HepG2 (cell line): ENCODE data around the gene NPB. TPM values are rescaled to one million over a fixed set of nuclear protein-coding genes. Genes with fewer than 3 reads are reported as not detected.
A peak's percentile ranks its signal among the peaks of the same experiment; 100 is the strongest.

Experiments used
- CC2D1A ChIP-seq: sonication (generic); formaldehyde crosslinking; IDR thresholded peaks from 2 replicates; pipeline ENCODE4 v1.8.1; 2023; ENCODE audit warnings: mild to moderate bottlenecking, missing genetic modification reagents
- CEBPB ChIP-seq: IDR thresholded peaks from 2 replicates; pipeline ENCODE4 v1.6.1; 2011; ENCODE audit warnings: low read depth, low read length, improper control_type of control experiment, borderline replicate concordance
- ELF4 ChIP-seq: sonication (generic); formaldehyde crosslinking; IDR thresholded peaks from 2 replicates; pipeline ENCODE4 v1.5.0; 2020; ENCODE audit warnings: missing genetic modification reagents, mild to moderate bottlenecking, moderate library complexity, borderline replicate concordance
- JDP2 ChIP-seq: sonication (generic); formaldehyde crosslinking; IDR thresholded peaks from 2 replicates; pipeline ENCODE4 v1.8.1; 2022; ENCODE audit warnings: missing genetic modification reagents, borderline replicate concordance
- NFIB ChIP-seq: sonication (generic); formaldehyde crosslinking; IDR thresholded peaks from 2 replicates; pipeline ENCODE4 v1.9.0; 2021; ENCODE audit warnings: missing genetic modification reagents, mild to moderate bottlenecking, borderline replicate concordance
- RBFOX2 ChIP-seq: fragments of 200-400 bp; formaldehyde crosslinking; IDR thresholded peaks from 2 replicates; pipeline ENCODE4 v1.6.1; 2017; ENCODE audit warnings: low read depth, mild to moderate bottlenecking, low read length
- SALL1 ChIP-seq: sonication (generic); formaldehyde crosslinking; IDR thresholded peaks from 2 replicates; pipeline ENCODE4 v1.8.0; 2022; ENCODE audit warnings: mild to moderate bottlenecking, missing genetic modification reagents
- SIN3A ChIP-seq: IDR thresholded peaks from 2 replicates; pipeline ENCODE4 v1.6.1; 2011; ENCODE audit warnings: low read depth, mild to moderate bottlenecking, control low read depth, low read length, borderline replicate concordance
- SIX4 ChIP-seq: sonication (generic); formaldehyde crosslinking; IDR thresholded peaks from 2 replicates; pipeline ENCODE4 v1.4.0; 2020; ENCODE audit warnings: missing genetic modification reagents
- SOX6 ChIP-seq, 2 experiments: fragments of 450-650 bp in 1 of 2; sonication (generic) in 1 of 2; formaldehyde crosslinking in 1 of 2; IDR thresholded peaks; 2 replicates each; pipeline versions ENCODE4 v1.4.0 to v1.6.1; 2017 to 2020; ENCODE audit warnings: antibody characterized with exemption in 1 of 2, mild to moderate bottlenecking in 1 of 2, missing genetic modification reagents in 1 of 2
- SRSF4 ChIP-seq: fragments of 200-400 bp; formaldehyde crosslinking; IDR thresholded peaks from one replicate; pipeline ENCODE4 v1.6.1; 2018; ENCODE audit warnings: mild to moderate bottlenecking, low read depth, low read length, moderate library complexity; ENCODE audit not compliant: poor library complexity, severe bottlenecking
- XBP1 ChIP-seq: sonication (generic); formaldehyde crosslinking; IDR thresholded peaks from 2 replicates; pipeline ENCODE4 v1.5.0; 2020; ENCODE audit warnings: missing genetic modification reagents
- ZMYM3 ChIP-seq: sonication (generic); formaldehyde crosslinking; IDR thresholded peaks from 2 replicates; pipeline ENCODE4 v1.5.1; 2020; ENCODE audit warnings: mild to moderate bottlenecking, missing genetic modification reagents
- ZNF296 ChIP-seq: sonication (generic); formaldehyde crosslinking; conservative IDR thresholded peaks from 2 replicates; pipeline ENCODE4 v1.5.0; 2020; ENCODE audit warnings: mild to moderate bottlenecking, missing genetic modification reagents
- ZNF333 ChIP-seq: sonication (generic); formaldehyde crosslinking; IDR thresholded peaks from 2 replicates; pipeline ENCODE4 v1.4.0; 2020; ENCODE audit warnings: mild to moderate bottlenecking, missing genetic modification reagents, borderline replicate concordance
- ZNF367 ChIP-seq: sonication (generic); formaldehyde crosslinking; IDR thresholded peaks from 2 replicates; pipeline ENCODE4 v1.4.0; 2020; ENCODE audit warnings: missing genetic modification reagents, borderline replicate concordance
- ZNF619 ChIP-seq: sonication (generic); formaldehyde crosslinking; IDR thresholded peaks from 2 replicates; pipeline ENCODE4 v1.4.0; 2020; ENCODE audit warnings: mild to moderate bottlenecking, missing genetic modification reagents
- ZNF879 ChIP-seq: sonication (generic); formaldehyde crosslinking; IDR thresholded peaks from 2 replicates; pipeline ENCODE4 v1.8.1; 2023; ENCODE audit warnings: missing genetic modification reagents
- polyA plus RNA-seq, 8 experiments: library from polyadenylated mRNA; depleted of rRNA in 3 of 8; stranded (reverse) in 7 of 8; unstranded in 1 of 8; fragments of >200 nt; fragmentation: Illumina TruSeq in 4 of 8; extraction: Trizol in 4 of 8; gene quantifications; 2 replicates each; pipeline versions ENCODE4 v1.2.1 to v1.2.3, GENCODE V29; 2011 to 2016; ENCODE audit warnings: low read depth in 4 of 8, missing spikeins in 1 of 8, mixed read lengths in 1 of 8; ENCODE audit not compliant: insufficient read depth in 1 of 8
- total RNA-seq, 5 experiments: library from RNA; depleted of rRNA; stranded (reverse); fragments of >200 nt; fragmentation: Illumina TruSeq; extraction: Trizol; gene quantifications; 2 replicates each; pipeline ENCODE4 v1.2.3, GENCODE V29; 2016; ENCODE audit warnings: low read depth in 1 of 5
- TF ChIP-seq, protein P1 (sequence below): IDR thresholded peaks from 2 replicates; pipeline ENCODE4 v1.6.1; 2016; ENCODE audit warnings: low read depth, control low read depth
- TF ChIP-seq, protein P2 (sequence below): sonication (generic); formaldehyde crosslinking; IDR thresholded peaks from 2 replicates; pipeline ENCODE4 v1.4.0; 2020; ENCODE audit warnings: missing genetic modification reagents
- TF ChIP-seq, protein P3 (sequence below): sonication (generic); formaldehyde crosslinking; IDR thresholded peaks from 2 replicates; pipeline ENCODE4 v1.8.0; 2022; ENCODE audit warnings: mild to moderate bottlenecking, missing genetic modification reagents; ENCODE audit not compliant: insufficient replicate concordance
- TF ChIP-seq, protein P4 (sequence below): sonication (generic); formaldehyde crosslinking; IDR thresholded peaks from 2 replicates; pipeline ENCODE4 v1.5.0; 2020; ENCODE audit warnings: missing genetic modification reagents

NPB gene
- total and polyA plus RNA-seq, 2 of the 13 experiments (the other 11 are each of a cell fraction or from before 2014, with no cell fraction given): 0.11 to 0.93 TPM

DNA sequence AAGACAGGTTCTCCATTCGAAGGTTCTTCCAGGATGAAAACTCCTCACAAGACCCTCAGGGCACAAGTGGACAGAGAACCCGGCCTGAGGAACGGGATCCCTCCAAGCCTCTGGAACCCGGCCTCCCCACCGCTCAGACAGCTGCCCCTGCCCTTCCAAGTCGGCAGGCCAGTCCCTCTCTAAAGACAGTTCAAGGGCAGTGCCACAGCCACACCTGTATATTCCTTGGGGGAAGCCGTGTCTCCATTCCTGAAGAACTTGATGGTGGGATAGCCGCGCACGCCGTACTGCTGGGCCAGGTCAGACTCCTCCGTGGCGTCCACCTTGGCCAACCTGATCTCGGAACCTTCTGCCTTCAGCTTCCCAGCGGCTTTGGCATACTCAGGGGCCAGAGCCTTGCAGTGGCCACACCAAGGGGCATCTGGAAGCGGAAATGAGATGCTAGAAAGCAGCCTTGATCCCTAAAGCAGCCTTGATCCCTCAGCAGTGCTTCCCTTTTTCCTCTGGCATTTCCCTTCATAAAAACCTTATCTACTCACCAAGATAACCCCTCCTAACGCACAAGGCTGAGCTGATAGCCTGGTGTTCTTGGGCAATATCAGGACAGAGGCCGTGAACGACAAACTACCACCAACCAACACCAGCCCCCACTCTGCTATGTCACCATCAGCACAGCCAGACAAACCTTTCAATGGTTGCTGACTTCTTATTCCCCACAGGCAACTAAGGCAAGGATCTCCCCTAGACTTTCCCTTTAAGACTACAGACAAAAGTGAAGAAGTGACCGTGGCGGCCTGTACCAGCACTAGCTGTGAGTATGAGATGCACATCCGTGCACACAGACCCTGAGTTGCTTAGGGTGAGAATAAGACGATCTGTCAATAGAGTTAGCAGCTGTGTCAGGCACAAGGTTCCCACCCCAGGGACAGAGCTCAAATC lies 42.8 kb upstream of the NPB start (continued):
- TF ChIP-seq, protein P1, sequence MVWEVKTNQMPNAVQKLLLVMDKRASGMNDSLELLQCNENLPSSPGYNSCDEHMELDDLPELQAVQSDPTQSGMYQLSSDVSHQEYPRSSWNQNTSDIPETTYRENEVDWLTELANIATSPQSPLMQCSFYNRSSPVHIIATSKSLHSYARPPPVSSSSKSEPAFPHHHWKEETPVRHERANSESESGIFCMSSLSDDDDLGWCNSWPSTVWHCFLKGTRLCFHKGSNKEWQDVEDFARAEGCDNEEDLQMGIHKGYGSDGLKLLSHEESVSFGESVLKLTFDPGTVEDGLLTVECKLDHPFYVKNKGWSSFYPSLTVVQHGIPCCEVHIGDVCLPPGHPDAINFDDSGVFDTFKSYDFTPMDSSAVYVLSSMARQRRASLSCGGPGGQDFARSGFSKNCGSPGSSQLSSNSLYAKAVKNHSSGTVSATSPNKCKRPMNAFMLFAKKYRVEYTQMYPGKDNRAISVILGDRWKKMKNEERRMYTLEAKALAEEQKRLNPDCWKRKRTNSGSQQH: 0 out of 2 replicates have a peak, but pooled peaks have one; percentile 14
- TF ChIP-seq ELF4 (CRISPR knock-in tag) (no peak), ZNF333 (peak; percentile 88; the same call in 1 of the 2 replicates), ZNF619 (CRISPR knock-in tag) (peak; percentile 30; the same call in 1 of the 2 replicates), XBP1 (CRISPR knock-in tag) (no peak), ZMYM3 (CRISPR knock-in tag) (no peak), ZNF296 (CRISPR knock-in tag) (no peak), JDP2 (no peak), ZNF367 (CRISPR knock-in tag) (no peak), CC2D1A (CRISPR knock-in tag) (no peak), CEBPB (peak; percentile 33; the same call in 1 of the 2 replicates), SRSF4 (no peak), SIN3A (no peak), SALL1 (CRISPR knock-in tag) (0 out of 2 replicates have a peak, but pooled peaks have one; percentile 3), ZNF879 (CRISPR knock-in tag) (no peak), RBFOX2 (0 out of 2 replicates have a peak, but pooled peaks have one; percentile 22), NFIB (CRISPR knock-in tag) (0 out of 2 replicates have a peak, but pooled peaks have one; percentile 30), SIX4 (no peak), SOX6 (IDR thresholded peaks at IDR 0.05) (no peak), SOX6 (CRISPR knock-in tag; IDR thresholded peaks at IDR 0.05) (no peak)
- TF ChIP-seq, protein P2, sequence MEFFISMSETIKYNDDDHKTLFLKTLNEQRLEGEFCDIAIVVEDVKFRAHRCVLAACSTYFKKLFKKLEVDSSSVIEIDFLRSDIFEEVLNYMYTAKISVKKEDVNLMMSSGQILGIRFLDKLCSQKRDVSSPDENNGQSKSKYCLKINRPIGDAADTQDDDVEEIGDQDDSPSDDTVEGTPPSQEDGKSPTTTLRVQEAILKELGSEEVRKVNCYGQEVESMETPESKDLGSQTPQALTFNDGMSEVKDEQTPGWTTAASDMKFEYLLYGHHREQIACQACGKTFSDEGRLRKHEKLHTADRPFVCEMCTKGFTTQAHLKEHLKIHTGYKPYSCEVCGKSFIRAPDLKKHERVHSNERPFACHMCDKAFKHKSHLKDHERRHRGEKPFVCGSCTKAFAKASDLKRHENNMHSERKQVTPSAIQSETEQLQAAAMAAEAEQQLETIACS (CRISPR knock-in tag): no peak
- TF ChIP-seq, protein P3, sequence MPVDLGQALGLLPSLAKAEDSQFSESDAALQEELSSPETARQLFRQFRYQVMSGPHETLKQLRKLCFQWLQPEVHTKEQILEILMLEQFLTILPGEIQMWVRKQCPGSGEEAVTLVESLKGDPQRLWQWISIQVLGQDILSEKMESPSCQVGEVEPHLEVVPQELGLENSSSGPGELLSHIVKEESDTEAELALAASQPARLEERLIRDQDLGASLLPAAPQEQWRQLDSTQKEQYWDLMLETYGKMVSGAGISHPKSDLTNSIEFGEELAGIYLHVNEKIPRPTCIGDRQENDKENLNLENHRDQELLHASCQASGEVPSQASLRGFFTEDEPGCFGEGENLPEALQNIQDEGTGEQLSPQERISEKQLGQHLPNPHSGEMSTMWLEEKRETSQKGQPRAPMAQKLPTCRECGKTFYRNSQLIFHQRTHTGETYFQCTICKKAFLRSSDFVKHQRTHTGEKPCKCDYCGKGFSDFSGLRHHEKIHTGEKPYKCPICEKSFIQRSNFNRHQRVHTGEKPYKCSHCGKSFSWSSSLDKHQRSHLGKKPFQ (CRISPR knock-in tag): peak; percentile 46
- TF ChIP-seq, protein P4, sequence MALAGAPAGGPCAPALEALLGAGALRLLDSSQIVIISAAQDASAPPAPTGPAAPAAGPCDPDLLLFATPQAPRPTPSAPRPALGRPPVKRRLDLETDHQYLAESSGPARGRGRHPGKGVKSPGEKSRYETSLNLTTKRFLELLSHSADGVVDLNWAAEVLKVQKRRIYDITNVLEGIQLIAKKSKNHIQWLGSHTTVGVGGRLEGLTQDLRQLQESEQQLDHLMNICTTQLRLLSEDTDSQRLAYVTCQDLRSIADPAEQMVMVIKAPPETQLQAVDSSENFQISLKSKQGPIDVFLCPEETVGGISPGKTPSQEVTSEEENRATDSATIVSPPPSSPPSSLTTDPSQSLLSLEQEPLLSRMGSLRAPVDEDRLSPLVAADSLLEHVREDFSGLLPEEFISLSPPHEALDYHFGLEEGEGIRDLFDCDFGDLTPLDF (CRISPR knock-in tag): no peak
